Fibroblast of the conjunctiva (primary cell): ENCODE measurements around the gene LSS.
"Not testable (repeated sequence)": the region's sequence is repeated elsewhere in the genome, so short reads cannot be mapped to it uniquely, and the experiment has no call there.

Experiments
- DNase-seq: peaks from one replicate; pipeline ENCODE4 v3.0.0-alpha.2; 2010; ENCODE audit warnings: low read depth

LSS gene

DNA sequence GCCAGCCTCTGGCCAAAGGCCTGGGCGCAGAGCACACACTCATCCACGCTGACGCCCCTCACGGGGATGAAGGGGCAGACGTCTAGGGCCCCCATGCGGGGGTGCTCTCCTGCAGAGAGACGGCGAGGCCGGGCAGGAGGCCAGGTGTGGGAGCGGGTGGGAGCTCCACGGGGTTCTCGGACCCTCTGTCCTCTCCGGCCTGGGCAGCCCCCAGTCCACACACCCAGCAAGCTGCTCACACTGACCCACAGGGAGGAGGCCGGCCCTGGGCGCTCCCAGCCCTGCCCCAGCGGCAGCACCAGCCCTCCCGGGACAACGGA, 75.7 kb downstream of the LSS start:
- DNase-seq, result no peak

DNA sequence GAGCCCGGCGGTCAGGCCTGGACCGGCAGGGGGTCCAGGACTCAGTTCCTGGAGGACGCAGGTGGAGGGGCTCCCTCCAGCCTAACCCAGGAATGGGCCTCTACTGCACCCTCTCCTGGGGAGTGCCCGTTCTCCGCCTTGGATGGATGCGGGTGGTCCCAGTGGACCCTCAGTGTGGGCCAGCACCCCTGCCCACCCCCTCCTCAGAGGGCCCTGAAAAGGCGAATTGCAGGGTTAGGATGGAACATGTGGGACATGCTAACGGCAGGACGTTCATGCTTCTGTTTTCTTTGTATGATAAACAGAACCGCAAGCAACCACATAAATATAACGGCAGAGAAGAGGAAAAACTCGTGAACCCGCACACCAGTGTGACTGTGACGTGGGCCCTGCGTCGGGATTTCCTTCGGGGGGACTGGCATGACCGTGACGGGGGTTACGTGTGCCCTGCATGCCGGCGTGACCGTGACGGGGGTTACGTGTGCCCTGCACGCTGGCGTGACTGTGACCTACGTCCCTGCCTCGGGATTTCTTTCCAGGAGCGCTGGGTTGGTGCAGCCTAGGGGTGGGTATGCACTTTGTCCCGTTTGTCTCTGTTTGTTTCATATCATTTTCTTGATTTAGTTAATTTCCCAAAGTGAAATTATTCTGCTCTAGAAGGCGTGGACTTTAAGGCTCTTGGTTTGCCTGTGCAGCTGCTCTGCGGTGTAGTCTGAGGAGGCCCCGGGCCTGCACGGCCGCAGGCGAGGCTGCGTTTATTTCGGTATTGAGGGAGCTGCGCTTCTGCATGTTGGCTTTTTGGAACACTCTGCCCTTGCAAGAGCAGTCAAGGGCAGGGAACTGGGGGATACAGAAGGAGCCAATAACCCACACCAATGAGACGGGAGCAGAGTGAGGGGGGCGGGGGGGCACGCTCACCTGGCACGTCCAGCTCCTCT, 76.3 kb downstream of the LSS start:
- no peak for DNase-seq

GRCh38 chr21:46151261-46151988, 77.1 kb downstream of the LSS start:
- no peak for DNase-seq

- DNase-seq, result no peak
Measured at GRCh38 chr21:46150491-46151121, 78.0 kb downstream of the LSS start.

- DNase-seq, result no peak
Measured at GRCh38 chr21:46150073-46150472, 78.5 kb downstream of the LSS start.

GRCh38 chr21:46149205-46149901, 79.2 kb downstream of the LSS start:
- DNase-seq, result no peak

DNA sequence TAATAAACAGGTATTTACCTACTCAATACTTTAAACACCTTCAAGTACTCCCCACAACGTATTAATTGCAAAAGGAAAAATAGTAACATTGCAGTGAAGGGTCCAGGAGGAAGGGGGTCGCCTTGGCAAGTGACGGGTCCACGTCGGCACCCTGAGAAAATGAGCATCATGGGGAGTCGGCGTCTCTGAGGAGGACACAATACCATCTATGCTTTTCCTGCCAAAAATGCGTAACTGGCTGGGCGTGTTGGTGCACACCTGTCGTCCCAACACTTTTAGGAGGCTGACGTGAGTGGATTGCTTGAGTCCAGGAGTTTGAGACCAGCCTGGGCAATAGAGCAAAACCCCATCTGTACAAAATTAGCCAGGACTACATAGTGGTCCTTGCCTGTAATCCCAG, 80.5 kb downstream of the LSS start:
- no peak for DNase-seq

DNA sequence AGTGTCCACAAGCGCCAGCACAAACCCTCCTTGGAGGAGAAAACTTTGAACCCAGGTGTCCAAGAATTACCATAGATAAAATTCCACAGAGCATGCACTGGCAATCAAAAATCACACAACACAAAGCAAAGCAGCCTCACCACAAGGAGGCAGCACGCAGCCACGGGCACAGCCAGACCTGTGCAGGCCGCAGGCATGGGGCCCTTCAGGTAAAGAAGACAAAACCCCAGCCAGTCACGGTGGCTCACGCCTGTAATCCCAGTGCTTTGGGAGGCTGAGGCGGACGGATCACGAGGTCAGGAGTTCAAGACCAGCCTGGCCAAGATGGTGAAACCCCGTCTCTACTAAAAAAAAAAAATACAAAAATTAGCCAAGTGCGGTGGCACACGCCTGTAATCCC, 81.1 kb downstream of the LSS start:
- not testable (repeated sequence) for DNase-seq

DNA sequence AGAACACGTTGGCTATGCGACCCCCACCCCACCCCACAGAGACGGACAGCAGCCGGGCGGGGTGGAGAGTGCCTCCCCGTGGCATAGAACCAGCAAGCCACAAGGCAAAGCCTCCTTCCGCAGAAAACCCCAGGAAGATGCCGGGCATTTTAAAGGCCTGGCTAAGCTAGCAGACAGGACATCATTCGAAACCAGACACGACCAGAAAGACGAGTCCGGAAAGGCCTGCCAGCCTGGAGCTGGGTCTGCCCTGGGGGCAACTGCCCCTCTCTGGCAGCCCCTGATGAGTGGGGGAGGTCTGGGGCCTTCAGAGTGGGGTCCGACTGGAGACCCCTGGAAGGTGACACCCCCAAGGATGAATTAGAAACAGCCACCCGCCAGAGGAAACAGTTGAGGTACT, 81.7 kb downstream of the LSS start:
- no peak for DNase-seq

DNA sequence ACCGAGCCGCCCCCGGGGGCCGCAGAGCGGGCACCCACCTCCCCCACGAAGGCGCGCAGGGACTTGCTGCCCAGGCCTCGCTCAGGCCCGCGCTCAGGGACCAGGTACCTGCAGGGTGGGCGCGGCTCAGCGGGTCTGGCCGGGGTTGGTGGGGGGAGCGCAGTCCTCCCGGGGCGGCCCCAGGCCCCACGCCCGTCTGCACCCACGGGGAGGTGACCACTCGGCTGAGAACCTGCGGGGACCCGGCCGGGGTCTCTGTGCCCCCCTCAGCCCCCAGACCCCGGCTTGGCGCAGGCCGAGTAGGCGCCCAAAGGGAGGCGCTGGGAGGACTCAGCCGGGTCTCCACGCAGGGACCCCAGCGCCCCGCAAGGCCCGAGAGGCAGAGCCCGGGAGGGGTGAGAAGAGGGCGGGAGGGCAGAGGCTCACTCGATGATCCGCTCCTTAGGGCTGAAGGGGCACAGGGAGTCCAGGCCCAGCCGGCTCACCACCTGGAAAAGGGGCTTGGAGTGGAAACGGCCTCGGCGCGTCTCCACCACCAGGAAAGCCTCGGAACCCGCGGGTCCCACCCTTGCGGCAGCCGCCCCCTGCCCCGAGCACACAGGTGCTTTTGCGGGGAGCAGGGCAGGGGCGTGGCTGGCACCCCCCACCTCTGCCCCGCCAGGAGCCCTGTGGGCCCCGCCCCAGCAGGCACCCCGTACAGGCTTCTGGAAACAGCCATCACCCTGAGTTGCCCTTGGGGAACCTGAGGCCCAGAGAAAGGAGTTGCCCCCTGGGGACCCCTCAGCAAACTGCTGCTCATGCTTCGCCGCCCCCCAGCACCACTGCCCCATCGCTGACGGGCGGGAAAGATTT, 82.5 kb downstream of the LSS start:
- no peak for DNase-seq

GRCh38 chr21:46145159-46145839, 83.3 kb downstream of the LSS start:
- no peak for DNase-seq

DNA sequence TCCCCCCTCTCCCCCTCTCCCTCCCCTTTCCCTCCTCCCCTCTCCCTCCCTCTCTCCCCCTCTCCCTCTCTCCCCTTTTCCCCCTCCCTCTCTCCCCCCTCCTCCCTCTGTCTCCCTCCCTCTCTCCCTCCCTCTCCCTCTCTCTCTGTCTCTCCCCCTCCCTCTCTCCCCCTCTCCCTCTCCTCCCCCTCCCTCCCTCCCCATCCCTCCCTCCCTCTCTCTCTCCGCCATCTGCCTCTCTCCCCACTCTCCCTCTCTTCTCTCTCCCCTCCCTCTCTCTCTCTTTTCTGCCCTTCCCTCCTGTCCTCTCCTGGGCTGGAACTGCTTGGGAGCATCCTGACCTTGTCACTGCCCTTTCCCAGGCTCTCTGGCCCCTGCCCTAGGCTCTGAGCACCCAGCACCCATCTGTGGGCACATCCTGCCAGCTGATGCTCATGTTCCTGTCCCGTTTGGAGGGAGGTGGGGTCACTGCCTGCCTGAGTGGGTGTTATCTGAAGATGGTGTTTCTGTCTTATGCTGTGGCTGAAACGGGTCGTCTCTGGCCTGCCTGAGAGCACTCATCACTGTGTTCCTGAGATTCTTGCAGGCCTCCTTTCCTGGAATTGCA, 84.0 kb downstream of the LSS start:
- DNase-seq, result no peak

- DNase-seq, result no peak
Measured at GRCh38 chr21:46142582-46143473, 85.7 kb downstream of the LSS start.

DNA sequence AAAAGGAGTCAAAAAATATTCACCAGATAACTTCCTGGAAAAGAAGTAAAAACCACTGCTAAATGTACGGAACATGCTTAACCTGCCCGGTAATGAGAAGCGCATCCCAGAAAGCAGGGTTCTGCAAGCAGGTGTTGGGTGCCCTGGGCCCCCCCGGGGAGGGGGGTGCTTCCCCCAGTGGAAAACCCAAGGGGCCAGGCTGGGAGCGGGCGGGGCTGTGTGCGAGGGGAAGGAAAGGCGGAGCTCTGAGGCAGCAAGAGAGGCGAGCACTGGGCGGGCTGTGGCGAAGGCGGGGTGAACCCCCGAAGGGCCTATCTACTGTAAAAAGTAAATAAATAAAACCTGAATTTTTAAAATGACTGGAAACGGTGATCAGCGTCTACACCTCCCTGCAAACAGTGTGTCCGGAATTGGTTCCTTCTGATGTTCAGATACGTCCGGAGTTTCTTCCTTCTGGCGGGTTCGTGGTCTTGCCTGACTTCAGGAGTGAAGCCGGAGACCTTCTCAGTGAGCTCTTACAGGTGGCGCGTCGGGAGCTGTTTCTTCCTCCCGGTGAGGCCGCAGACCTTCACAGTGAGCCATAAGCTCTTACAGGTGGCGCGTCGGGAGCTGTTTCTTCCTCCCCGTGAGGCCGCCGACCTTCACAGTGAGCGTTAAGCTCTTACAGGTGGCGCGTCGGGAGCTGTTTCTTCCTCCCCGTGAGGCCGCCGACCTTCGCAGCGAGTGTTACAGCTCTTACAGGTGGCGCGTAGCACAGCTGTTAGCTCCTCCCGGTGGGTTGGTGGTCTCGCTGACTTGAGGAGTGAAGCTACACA, 86.6 kb downstream of the LSS start:
- DNase-seq, result no peak

- DNase-seq, result not testable (repeated sequence)
Measured at GRCh38 chr21:46140352-46141003, 88.1 kb downstream of the LSS start.

DNA sequence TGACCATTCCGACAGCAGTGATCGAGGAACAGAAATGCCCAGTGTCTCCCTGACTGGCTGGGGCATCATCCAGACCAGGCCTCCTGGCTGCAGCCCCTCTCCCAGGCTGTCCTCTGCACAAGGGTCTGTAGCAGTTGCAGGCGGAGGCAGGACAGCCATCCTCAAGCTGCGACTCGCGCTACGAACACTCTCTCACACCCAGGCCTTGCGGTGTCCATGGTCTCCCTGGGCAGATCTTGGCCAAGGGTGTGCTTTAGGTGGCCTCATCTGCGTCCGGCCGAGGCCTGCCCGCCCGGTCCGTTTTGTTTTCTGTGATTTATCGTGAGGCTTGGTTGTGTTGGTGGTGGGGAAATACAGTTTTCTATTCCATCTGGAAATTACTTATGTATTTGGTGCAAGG, 88.9 kb downstream of the LSS start:
- DNase-seq, result no peak

- DNase-seq, result no peak
Measured at GRCh38 chr21:46138383-46138970, 90.1 kb downstream of the LSS start.
